ENCODE data around the gene SPIN2A. TPM values are rescaled to one million over a fixed set of nuclear protein-coding genes. Genes with fewer than 3 reads are reported as not detected.
"Not testable (repeated sequence)": the region's sequence is repeated elsewhere in the genome, so short reads cannot be mapped to it uniquely, and the experiment has no call there.

SPIN2A gene
- polyA plus RNA-seq (ENCODE audit: low read depth in 6 of 6), result under 1 TPM in 1 of 6 donors, not detected in 5; 0.15 TPM

GRCh38 chrX:57137073-57137472 lies at the start of gene SPIN2A:
SPIN2A (minus strand) TSS chrX:57137397; CDS start chrX:57136597, 800 bp downstream.
- ATAC-seq (ENCODE audit: low read depth in 2 of 2); H3K27me3 Mint-ChIP-seq; DNase-seq; H3K4me1 Mint-ChIP-seq; H3K9me3 Mint-ChIP-seq; H3K36me3 Mint-ChIP-seq: not testable (repeated sequence)
- H3K4me3 Mint-ChIP-seq, result peak within 1 kb of the TSS in 1 of 8 donors; percentile 52
- peak within 1 kb of the TSS in 2 of 6 donors; percentile 3 to 30 for H3K27ac Mint-ChIP-seq

GRCh38 chrX:57178605-57179004 lies 41.4 kb upstream of the SPIN2A start:
- no peak overlapping the region for H3K4me3 Mint-ChIP-seq

GRCh38 chrX:57177070-57177469 lies 39.9 kb upstream of the SPIN2A start:
- ATAC-seq (ENCODE audit: low read depth in 2 of 2), result no peak
- DNase-seq, result no peak
- H3K27me3 Mint-ChIP-seq, result no peaks in the 10 kb centered on the region
- peaks cover 0 to 7% of the 10 kb centered on the region in 2 donors for H3K36me3 Mint-ChIP-seq
- H3K4me1 Mint-ChIP-seq, result peaks cover 0 to 14% (median 10%) of the 10 kb centered on the region in 3 donors
- no peak overlapping the region for H3K27ac Mint-ChIP-seq
- peaks cover 0 to 33% (median 23%) of the 10 kb centered on the region in 7 donors for H3K9me3 Mint-ChIP-seq
- no peak overlapping the region for H3K4me3 Mint-ChIP-seq

More at GRCh38 chrX:57178605-57179004, 41.4 kb upstream of the SPIN2A start:
- peaks cover 3 to 48% (median 29%) of the 10 kb centered on the region in 7 donors for H3K9me3 Mint-ChIP-seq
- peaks cover 0 to 14% (median 10%) of the 10 kb centered on the region in 3 donors for H3K4me1 Mint-ChIP-seq
- H3K27ac Mint-ChIP-seq, result no peak overlapping the region
- no peaks in the 10 kb centered on the region for H3K27me3 Mint-ChIP-seq
- ATAC-seq (ENCODE audit: low read depth in 2 of 2) (no peak), DNase-seq (no peak)
- H3K36me3 Mint-ChIP-seq, result no peaks in the 10 kb centered on the region

GRCh38 chrX:57172544-57172943 lies 35.3 kb upstream of the SPIN2A start:
- no peak for ATAC-seq (ENCODE audit: low read depth in 2 of 2)
- peak overlapping the region in 1 of 8 donors; percentile 56 for H3K4me3 Mint-ChIP-seq
- H3K27ac Mint-ChIP-seq, result no peak overlapping the region
- H3K4me1 Mint-ChIP-seq, result no peaks in the 10 kb centered on the region
- H3K27me3 Mint-ChIP-seq, result no peaks in the 10 kb centered on the region
- DNase-seq, result no peak
- peaks cover 0 to 7% of the 10 kb centered on the region in 2 donors for H3K36me3 Mint-ChIP-seq
- H3K9me3 Mint-ChIP-seq, result peaks cover 0 to 2% (median 0%) of the 10 kb centered on the region in 7 donors

- no peak for DNase-seq
- Mint-ChIP-seq H3K27ac (no peak overlapping the region), H3K4me3 (no peak overlapping the region)
These were observed 19.3 kb upstream of the SPIN2A start for GRCh38 chrX:57156397-57157049.

GRCh38 chrX:57155171-57155570 lies 18.0 kb upstream of the SPIN2A start:
- DNase-seq (no peak), ATAC-seq (ENCODE audit: low read depth in 2 of 2) (no peak)
- peaks cover 3 to 55% (median 31%) of the 10 kb centered on the region in 7 donors for H3K9me3 Mint-ChIP-seq
- no peaks in the 10 kb centered on the region for H3K27me3 Mint-ChIP-seq
- H3K4me3 Mint-ChIP-seq, result no peak overlapping the region
- H3K36me3 Mint-ChIP-seq, result peaks cover 32 to 41% of the 10 kb centered on the region in 2 donors
- peak overlapping the region in 1 of 6 donors; percentile 16 for H3K27ac Mint-ChIP-seq
- peaks cover 0 to 4% (median 0%) of the 10 kb centered on the region in 3 donors for H3K4me1 Mint-ChIP-seq

More at GRCh38 chrX:57156397-57157049, 19.3 kb upstream of the SPIN2A start:
- H3K4me1 Mint-ChIP-seq, result peaks cover 0 to 4% (median 0%) of the 10 kb centered on the region in 3 donors
- no peak for ATAC-seq (ENCODE audit: low read depth in 2 of 2)
- H3K27me3 Mint-ChIP-seq, result no peaks in the 10 kb centered on the region
- peaks cover 3 to 52% (median 25%) of the 10 kb centered on the region in 7 donors for H3K9me3 Mint-ChIP-seq
- peaks cover 27 to 29% of the 10 kb centered on the region in 2 donors for H3K36me3 Mint-ChIP-seq

GRCh38 chrX:57152222-57152621 lies 15.0 kb upstream of the SPIN2A start:
- H3K27me3 Mint-ChIP-seq; H3K4me1 Mint-ChIP-seq; H3K27ac Mint-ChIP-seq; H3K4me3 Mint-ChIP-seq; ATAC-seq (ENCODE audit: low read depth in 2 of 2); DNase-seq: not testable (repeated sequence)
- Mint-ChIP-seq H3K9me3 (peaks cover 3 to 47% (median 33%) of the 10 kb centered on the region in 7 donors), H3K36me3 (peaks cover 46 to 56% of the 10 kb centered on the region in 2 donors)

- H3K4me1 Mint-ChIP-seq, result peaks cover 5 to 9% (median 6%) of the 10 kb centered on the region in 3 donors
- no peaks in the 10 kb centered on the region for H3K36me3 Mint-ChIP-seq
These were observed 1.5 kb upstream of the SPIN2A start for GRCh38 chrX:57138674-57139073.

GRCh38 chrX:57137501-57137900 lies 304 bp upstream of the SPIN2A start:
- H3K4me3 Mint-ChIP-seq, result peak overlapping the region in 1 of 8 donors; percentile 52
- peaks cover 5 to 8% (median 6%) of the 10 kb centered on the region in 3 donors for H3K4me1 Mint-ChIP-seq
- DNase-seq (no peak), ATAC-seq (ENCODE audit: low read depth in 2 of 2) (no peak)
- H3K27ac Mint-ChIP-seq, result peak overlapping the region in 1 of 6 donors; percentile 3
- H3K36me3 Mint-ChIP-seq, result no peaks in the 10 kb centered on the region
- H3K9me3 Mint-ChIP-seq, result peaks cover 0 to 4% (median 0%) of the 10 kb centered on the region in 7 donors
- H3K27me3 Mint-ChIP-seq, result peaks cover 0 to 8% (median 0%) of the 10 kb centered on the region in 3 donors

More at GRCh38 chrX:57138674-57139073, 1.5 kb upstream of the SPIN2A start:
- no peak overlapping the region for H3K27ac Mint-ChIP-seq
- no peak for DNase-seq
- peaks cover 0 to 4% (median 0%) of the 10 kb centered on the region in 7 donors for H3K9me3 Mint-ChIP-seq
- ATAC-seq (ENCODE audit: low read depth in 2 of 2), result no peak
- peaks cover 0 to 8% (median 0%) of the 10 kb centered on the region in 3 donors for H3K27me3 Mint-ChIP-seq
- H3K4me3 Mint-ChIP-seq, result no peak overlapping the region

- H3K4me3 Mint-ChIP-seq; ATAC-seq (ENCODE audit: low read depth in 2 of 2); H3K4me1 Mint-ChIP-seq; DNase-seq; H3K27ac Mint-ChIP-seq; H3K27me3 Mint-ChIP-seq; H3K9me3 Mint-ChIP-seq; H3K36me3 Mint-ChIP-seq: not testable (repeated sequence)
These were observed 608 bp downstream of the SPIN2A start for GRCh38 chrX:57136589-57136988.

GRCh38 chrX:57135287-57135686 lies 1.9 kb downstream of the SPIN2A start:
- no peaks in the 10 kb centered on the region for H3K4me1 Mint-ChIP-seq
- H3K36me3 Mint-ChIP-seq, result no peaks in the 10 kb centered on the region
- peaks cover 0 to 8% (median 0%) of the 10 kb centered on the region in 3 donors for H3K27me3 Mint-ChIP-seq
- DNase-seq (no peak), ATAC-seq (ENCODE audit: low read depth in 2 of 2) (no peak)
- no peak overlapping the region for H3K27ac Mint-ChIP-seq
- H3K9me3 Mint-ChIP-seq, result peaks cover 0 to 4% (median 0%) of the 10 kb centered on the region in 7 donors
- H3K4me3 Mint-ChIP-seq, result no peak overlapping the region

- H3K27ac Mint-ChIP-seq, result peak overlapping the region in 2 of 6 donors; percentile 21 to 56
- no peak for ATAC-seq (ENCODE audit: low read depth in 2 of 2)
These were observed 2.5 kb downstream of the SPIN2A start for GRCh38 chrX:57134702-57135101.

GRCh38 chrX:57133706-57134105 lies 3.5 kb downstream of the SPIN2A start:
- no peaks in the 10 kb centered on the region for H3K4me1 Mint-ChIP-seq
- H3K9me3 Mint-ChIP-seq, result peaks cover 0 to 4% (median 0%) of the 10 kb centered on the region in 7 donors
- no peak overlapping the region for H3K4me3 Mint-ChIP-seq
- no peak for ATAC-seq (ENCODE audit: low read depth in 2 of 2)
- no peak overlapping the region for H3K27ac Mint-ChIP-seq
- no peaks in the 10 kb centered on the region for H3K36me3 Mint-ChIP-seq
- DNase-seq, result no peak
- H3K27me3 Mint-ChIP-seq, result peaks cover 0 to 8% (median 0%) of the 10 kb centered on the region in 3 donors

More at GRCh38 chrX:57134702-57135101, 2.5 kb downstream of the SPIN2A start:
- peaks cover 0 to 4% (median 0%) of the 10 kb centered on the region in 7 donors for H3K9me3 Mint-ChIP-seq
- no peak overlapping the region for H3K4me3 Mint-ChIP-seq
- no peaks in the 10 kb centered on the region for H3K4me1 Mint-ChIP-seq
- DNase-seq, result no peak
- peaks cover 0 to 8% (median 0%) of the 10 kb centered on the region in 3 donors for H3K27me3 Mint-ChIP-seq
- no peaks in the 10 kb centered on the region for H3K36me3 Mint-ChIP-seq

- ATAC-seq (ENCODE audit: low read depth in 2 of 2); H3K9me3 Mint-ChIP-seq; H3K4me1 Mint-ChIP-seq; H3K27me3 Mint-ChIP-seq; H3K36me3 Mint-ChIP-seq; H3K4me3 Mint-ChIP-seq; DNase-seq; H3K27ac Mint-ChIP-seq: not testable (repeated sequence)
These were observed 3.9 kb downstream of the SPIN2A start for GRCh38 chrX:57133284-57133683.
